GM21737 (cell line): ENCODE results near the gene ENTPD3.
"Not testable (repeated sequence)": the region's sequence is repeated elsewhere in the genome, so short reads cannot be mapped to it uniquely, and the experiment has no call there.

ENCODE experiments used
- ATAC-seq: cut with Tn5 transposase; IDR thresholded peaks from one replicate; pipeline ENCODE4 v1.9.1; 2021; ENCODE audit warnings: mild to moderate bottlenecking, moderate library complexity; ENCODE audit not compliant: unreplicated experiment

Gene ENTPD3

GRCh38 chr3:40456940-40457823 is 70.2 kb downstream of the ENTPD3 start, which contains the start of gene RPL14:
Gene RPL14 (plus strand): TSS chr3:40457339. CDS start chr3:40457472, 133 bp downstream.
- ATAC-seq, result peak; percentile 62

GRCh38 chr3:40458473-40458872 is 71.5 kb downstream of the ENTPD3 start:
- ATAC-seq, result no peak

GRCh38 chr3:40460481-40460880 is 73.5 kb downstream of the ENTPD3 start:
- not testable (repeated sequence) for ATAC-seq

GRCh38 chr3:40461161-40461560 is 74.2 kb downstream of the ENTPD3 start:
- ATAC-seq, result no peak

- ATAC-seq, result not testable (repeated sequence)
These were observed 75.9 kb downstream of the ENTPD3 start for GRCh38 chr3:40462838-40463237.

- ATAC-seq, result no peak
These were observed 76.6 kb downstream of the ENTPD3 start for GRCh38 chr3:40463579-40463978.

- ATAC-seq, result no peak
These were observed 77.5 kb downstream of the ENTPD3 start for GRCh38 chr3:40464339-40465110.

GRCh38 chr3:40465111-40465407 is 78.1 kb downstream of the ENTPD3 start:
- ATAC-seq, result no peak

GRCh38 chr3:40465456-40465855 is 78.5 kb downstream of the ENTPD3 start:
- no peak for ATAC-seq

- ATAC-seq, result no peak
These were observed 81.0 kb downstream of the ENTPD3 start for GRCh38 chr3:40468018-40468417.

- no peak for ATAC-seq
These were observed 83.7 kb downstream of the ENTPD3 start for GRCh38 chr3:40470701-40471100.

GRCh38 chr3:40476478-40477470 is 89.8 kb downstream of the ENTPD3 start, which contains the start of gene ZNF619:
Gene ZNF619 (plus strand): TSS chr3:40477122. CDS start chr3:40477980, 858 bp downstream.
- ATAC-seq, result peak; percentile 92

GRCh38 chr3:40477666-40478065 is 90.7 kb downstream of the ENTPD3 start:
- ATAC-seq, result no peak
